Keratinocyte (primary cell): ENCODE measurements around the gene SUPT5H.

ENCODE experiments used
- CTCF ChIP-seq, 3 experiments: IDR thresholded peaks in 1 of 3; conservative IDR thresholded peaks in 1 of 3; optimal IDR thresholded peaks in 1 of 3; 2 replicates in 2 of 3; 3 replicates in 1 of 3; pipeline versions ENCODE3 to v1.5.1; 2011; ENCODE audit warnings: low read length in 3 of 3, mild to moderate bottlenecking in 3 of 3, moderate library complexity in 2 of 3, control low read depth in 1 of 3, inconsistent platforms in 1 of 3; ENCODE audit not compliant: insufficient read depth in 2 of 3; ENCODE audit errors: extremely low read depth in 1 of 3
- EZH2 ChIP-seq: IDR thresholded peaks from one replicate; pipeline ENCODE4 v1.6.1; 2012; ENCODE audit warnings: inconsistent platforms, mild to moderate bottlenecking, low read length, moderate library complexity

DNA sequence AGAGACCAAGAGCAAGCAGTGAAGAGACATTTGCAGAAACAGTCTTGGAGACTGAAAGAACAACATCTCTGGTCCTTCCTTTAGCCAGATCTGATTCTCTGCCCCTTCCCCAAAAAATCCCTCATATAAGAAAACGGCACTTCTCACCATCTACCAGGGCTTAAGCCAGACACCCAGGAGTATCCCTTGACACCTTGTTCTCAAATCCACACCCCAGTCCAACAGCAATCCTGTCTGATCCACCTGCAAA, 34.6 kb upstream of the SUPT5H start:
- no peak for TF ChIP-seq CTCF (optimal IDR thresholded peaks at IDR 0.05 in 1 of 3, IDR thresholded peaks at IDR 0.05 in 1 of 3, conservative IDR thresholded peaks at IDR 0.05 in 1 of 3; ENCODE audit: extremely low read depth in 1 of 3, insufficient read depth in 2 of 3, low read length in 3 of 3)
- TF ChIP-seq EZH2 = no peak
